Subcutaneous adipose tissue (tissue), 4 donors: ENCODE results near the gene TRIM50. TPM values are rescaled to one million over a fixed set of nuclear protein-coding genes. Genes with fewer than 3 reads are reported as not detected.

ENCODE experiments used
- CTCF ChIP-seq: fragments of 450-650 bp; IDR thresholded peaks from one replicate; pipeline ENCODE4 v1.5.1; 2016; ENCODE audit warnings: low read depth, mild to moderate bottlenecking, control low read depth, antibody characterized with exemption, moderate library complexity
- small RNA-seq: library from RNA; depleted of rRNA; stranded (forward); fragments of <200 nt; gene quantifications from one replicate; pipeline ENCODE3, GENCODE V24; 2016
- total RNA-seq, 4 donors: library from RNA; depleted of rRNA; stranded (reverse); fragments of >200 nt; gene quantifications; one replicate each; pipeline ENCODE4 v1.1.0, GENCODE V29; 2016

Gene TRIM50
- total RNA-seq, 4 donors from 2014 or later: 0.34 to 1.8 (median 0.94) TPM; not detected in 1

- no peak for TF ChIP-seq CTCF
Observed at GRCh38 chr7:73312831-73313520, 14.9 kb downstream of the TRIM50 start.

GRCh38 chr7:73308665-73309214 lies 19.1 kb downstream of the TRIM50 start, which contains the start of gene NSUN5:
NSUN5 (minus strand) TSS chr7:73308826; CDS start chr7:73308790, 36 bp downstream.
- TF ChIP-seq CTCF: no peak

- no peak for TF ChIP-seq CTCF
Observed at GRCh38 chr7:73308074-73308664, 19.7 kb downstream of the TRIM50 start.

GRCh38 chr7:73307436-73307835 lies 20.4 kb downstream of the TRIM50 start:
- no peak for TF ChIP-seq CTCF

GRCh38 chr7:73304071-73304470 lies 23.8 kb downstream of the TRIM50 start:
- TF ChIP-seq CTCF: no peak

- no peak for TF ChIP-seq CTCF
Observed at GRCh38 chr7:73303546-73303945, 24.3 kb downstream of the TRIM50 start.

Small RNAs within 50 kb of the gene (small RNA-seq; reads per million reads assigned to genes)
- not detected for gene RNU6-1080P

Other genes starting within 250 kb of the TRIM50 start
- gene SPDYE9, start 242.0 kb downstream of the TRIM50 start, total RNA-seq: not detected
- 10 to 100 TPM in 3 of 4 donors, 1 to 10 TPM in 1; 9.9 to 16.3 (median 15.0) TPM for gene NSUN5, start 19.3 kb downstream of the TRIM50 start, total RNA-seq
- gene FKBP6, start 79 bp upstream of the TRIM50 start, total RNA-seq: not detected
- 1 to 10 TPM in 3 of 4 donors, under 1 TPM in 1; 0.98 to 2.4 (median 1.9) TPM for gene FZD9, start 105.7 kb upstream of the TRIM50 start, total RNA-seq
- gene BAZ1B, start 194.2 kb upstream of the TRIM50 start, total RNA-seq: 10 to 100 TPM; 51.3 to 62.8 (median 59.9) TPM
- 10 to 100 TPM; 61.0 to 91.4 (median 69.0) TPM for gene BCL7B, start 229.6 kb upstream of the TRIM50 start, total RNA-seq